Right renal cortex interstitium (tissue), 3 donors: ENCODE data around the gene EPS8L1. TPM values are rescaled to one million over a fixed set of nuclear protein-coding genes. Genes with fewer than 3 reads are reported as not detected.
A peak's percentile ranks its signal among the peaks of the same experiment; 100 is the strongest.
"Not testable (repeated sequence)": the region's sequence is repeated elsewhere in the genome, so short reads cannot be mapped to it uniquely, and the experiment has no call there.

Source experiments
- DNase-seq, 3 donors: peaks; one replicate each; pipeline ENCODE4 v3.0.0-alpha.2; 2013; ENCODE audit warnings: low read depth in 3 of 3, low spot score in 2 of 3
- polyA plus RNA-seq, 3 donors: library from polyadenylated mRNA; unstranded; fragments of 120-200 nt; gene quantifications; one replicate each; pipeline ENCODE4 v1.2.1, GENCODE V29; 2013; ENCODE audit not compliant: insufficient read length in 3 of 3

Gene EPS8L1
- polyA plus RNA-seq, 3 donors, result 40.0 to 48.6 (median 47.5) TPM

DNA sequence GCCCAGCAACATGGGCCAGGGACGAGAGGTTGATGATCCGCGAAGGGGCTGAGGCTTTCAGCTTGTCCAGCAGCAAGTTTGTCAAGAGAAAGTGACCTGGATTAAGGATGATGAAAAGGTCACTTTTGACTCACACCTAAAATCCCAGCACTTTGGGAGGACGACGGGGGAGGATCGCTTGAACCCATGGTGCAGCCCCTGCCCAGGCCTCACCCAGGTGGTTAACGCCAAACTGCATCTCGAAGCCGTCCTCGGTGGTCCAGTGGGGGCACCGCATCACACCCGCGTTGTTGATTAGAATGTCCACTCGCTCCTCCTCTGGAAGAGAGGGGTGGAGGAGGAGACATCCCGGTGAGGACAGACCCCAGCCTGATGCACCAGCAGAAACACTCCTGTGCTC is 27.2 kb upstream of the EPS8L1 start:
- DNase-seq, result no peak

DNA sequence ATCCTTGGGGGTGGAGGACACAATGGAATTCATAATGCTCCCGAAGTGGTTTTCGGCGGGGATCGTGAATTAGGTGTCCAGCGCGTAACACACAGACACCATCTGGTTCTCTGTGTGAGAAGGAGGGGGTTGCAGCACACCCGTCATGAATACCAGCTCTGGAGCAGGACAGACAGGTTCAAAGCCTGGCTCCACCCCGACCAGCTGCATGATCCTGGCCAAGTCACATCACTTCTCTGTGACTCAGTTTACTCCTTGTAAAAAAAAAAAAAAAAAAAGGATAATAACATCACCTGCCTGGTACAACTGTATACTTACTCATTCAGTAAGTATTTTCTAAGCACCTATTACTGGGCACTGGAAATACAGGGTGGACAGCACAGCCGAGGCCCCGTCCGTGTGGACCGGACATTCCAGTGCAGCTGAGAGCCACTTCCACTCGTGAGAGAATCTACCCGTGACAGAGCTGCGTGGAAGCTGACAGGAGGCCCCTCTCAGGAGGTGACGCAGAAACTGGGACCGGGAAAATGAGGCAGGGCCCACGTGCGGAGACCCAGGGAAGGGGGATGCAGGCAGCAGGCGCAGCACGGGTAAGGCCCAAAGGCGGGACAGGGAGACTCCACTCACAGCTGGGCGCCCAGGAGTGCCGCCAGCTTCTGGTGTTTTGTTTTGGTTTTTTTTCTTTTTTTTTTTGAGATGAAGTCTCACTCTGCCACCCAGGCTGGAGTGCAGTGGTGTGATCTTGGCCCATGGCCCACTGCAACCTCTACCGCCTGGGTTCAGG is 24.7 kb upstream of the EPS8L1 start:
- DNase-seq, result no peak

DNA sequence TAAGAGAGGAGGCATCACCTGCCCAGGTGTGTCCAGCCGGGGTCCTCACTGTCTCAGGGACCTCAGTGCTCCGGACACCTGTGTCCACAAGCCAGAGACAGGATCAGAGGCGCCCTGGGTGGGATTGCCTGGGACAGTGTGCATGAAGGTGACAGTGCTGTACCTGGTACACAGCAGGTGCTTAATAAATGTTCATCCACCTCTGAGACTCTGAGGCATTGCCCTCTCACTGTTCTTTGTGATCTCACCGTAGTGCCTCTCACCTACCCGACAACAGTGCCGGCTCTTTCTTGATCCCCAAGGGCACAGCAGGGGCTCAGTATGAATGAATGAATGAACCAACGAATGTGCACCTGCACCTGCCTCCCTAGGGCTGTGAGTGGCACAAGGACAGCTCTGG is 21.9 kb upstream of the EPS8L1 start:
- no peak for DNase-seq

DNA sequence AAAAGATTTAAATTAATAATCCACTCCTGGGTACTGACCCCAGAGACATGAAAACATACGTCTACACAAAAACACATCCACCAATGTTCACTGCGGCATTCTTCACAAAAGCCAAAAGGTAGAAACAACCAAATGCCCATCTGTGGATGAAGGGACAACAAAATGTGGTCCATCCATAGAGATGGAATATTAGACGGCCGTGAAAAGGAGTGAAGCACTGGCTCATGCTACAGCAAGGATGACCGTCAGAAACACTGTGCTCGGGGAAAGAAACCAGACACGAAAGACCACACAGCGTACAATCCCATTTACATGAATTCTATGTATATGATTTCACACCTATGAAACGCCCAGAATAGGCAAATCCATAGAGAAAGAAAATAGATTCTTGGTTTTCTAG is 18.8 kb upstream of the EPS8L1 start:
- DNase-seq, result no peak

DNA sequence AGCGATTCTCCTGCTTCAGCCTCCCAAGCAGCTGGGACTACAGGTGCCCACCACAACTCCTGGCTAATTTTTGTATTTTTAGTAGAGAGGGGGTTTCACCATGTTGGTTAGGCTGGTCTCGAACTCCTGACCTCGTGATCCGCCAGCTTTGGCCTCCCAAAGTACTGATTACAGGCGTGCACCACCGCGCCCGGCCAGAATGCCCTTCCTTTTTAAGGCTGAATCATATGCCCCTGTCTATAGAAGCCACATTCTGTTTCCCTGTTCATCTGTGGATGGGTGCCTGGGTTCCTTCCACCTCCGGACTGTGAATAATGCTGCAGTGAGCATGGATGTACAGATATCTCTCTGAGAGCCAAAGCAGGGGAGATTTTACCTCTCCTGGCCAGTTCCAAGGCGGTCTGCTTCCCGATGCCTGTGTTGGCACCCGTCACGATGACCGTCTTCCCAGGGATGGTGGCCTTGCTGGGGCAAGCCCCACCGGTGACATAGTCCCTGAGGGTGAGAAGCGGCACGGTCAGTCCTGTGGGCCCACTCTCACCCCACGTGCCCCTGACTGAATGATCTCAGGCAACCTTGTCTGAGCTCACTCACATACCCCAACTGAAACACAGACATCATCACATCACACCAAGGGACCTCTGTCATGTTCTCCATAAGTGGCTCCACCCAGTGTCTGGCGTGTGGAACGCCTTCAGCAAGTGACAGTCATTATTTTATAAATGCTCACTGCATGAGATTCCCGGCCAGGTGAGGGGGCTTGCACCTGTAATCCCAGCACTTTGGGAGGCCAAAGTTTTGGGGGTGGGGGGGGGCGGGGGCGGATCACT is 16.7 kb upstream of the EPS8L1 start:
- no peak for DNase-seq

DNA sequence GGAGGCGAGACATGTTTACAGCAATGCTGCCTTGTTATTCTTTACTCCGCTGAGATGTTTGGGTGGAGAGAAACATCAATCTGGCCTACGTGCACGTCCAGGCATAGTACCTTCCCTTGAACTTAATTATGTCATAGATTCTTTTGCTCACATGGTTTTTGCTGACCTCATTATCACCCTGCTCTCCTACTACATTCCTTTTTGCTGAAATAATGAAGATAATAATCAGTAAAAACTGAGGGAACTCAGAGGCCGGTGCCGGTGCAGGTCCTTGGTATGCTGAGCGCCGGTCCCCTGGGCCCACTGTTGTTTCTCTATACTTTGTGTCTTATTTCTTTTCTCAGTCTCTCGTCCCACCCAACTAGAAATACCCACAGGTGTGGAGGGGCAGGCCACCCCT is 15.4 kb upstream of the EPS8L1 start:
- DNase-seq, result not testable (repeated sequence)

DNA sequence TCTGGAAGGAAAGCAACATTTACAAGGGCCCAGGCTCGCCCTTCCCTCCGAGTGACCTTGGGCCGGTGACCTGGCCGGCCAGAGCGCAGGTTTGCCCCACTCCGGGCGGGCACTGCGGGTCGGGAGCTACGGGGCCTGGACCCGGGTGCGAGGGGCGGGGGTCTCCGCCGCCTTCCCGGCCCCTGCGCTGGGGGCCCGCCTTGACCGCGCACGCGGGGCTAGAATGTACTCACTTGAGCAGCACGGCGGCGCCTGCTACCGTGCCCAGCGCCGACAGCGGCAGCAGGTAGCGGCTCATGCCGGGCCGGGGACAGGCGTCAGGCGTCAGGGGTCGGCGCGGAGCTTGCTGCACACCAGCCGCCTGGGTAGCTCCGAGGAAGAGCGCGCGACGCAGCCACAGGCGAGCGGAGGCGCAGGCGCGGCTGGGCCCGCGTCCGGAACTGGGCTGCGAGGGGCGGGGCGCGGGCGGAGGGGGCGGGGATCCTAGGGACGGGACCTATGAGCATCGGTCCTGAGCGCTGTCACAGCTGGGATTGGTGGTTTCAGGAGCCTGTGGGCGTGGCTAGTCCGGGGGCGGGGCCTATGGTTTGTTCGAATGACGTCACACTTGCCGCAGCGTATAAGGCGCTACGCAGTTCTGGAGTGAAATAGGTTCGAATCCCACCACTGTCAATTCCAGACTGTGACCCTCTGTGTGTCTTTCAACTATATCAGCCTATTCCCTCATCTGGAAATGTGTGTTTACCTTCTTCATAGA is 12.8 kb upstream of the EPS8L1 start, which contains the start of gene RDH13:
RDH13 (minus strand) TSS at position 414 of the 757 bp plus-strand sequence; CDS start at position 298, 116 bp downstream.
- peak in 2 of 3 donors; percentile 70 to 77 for DNase-seq

DNA sequence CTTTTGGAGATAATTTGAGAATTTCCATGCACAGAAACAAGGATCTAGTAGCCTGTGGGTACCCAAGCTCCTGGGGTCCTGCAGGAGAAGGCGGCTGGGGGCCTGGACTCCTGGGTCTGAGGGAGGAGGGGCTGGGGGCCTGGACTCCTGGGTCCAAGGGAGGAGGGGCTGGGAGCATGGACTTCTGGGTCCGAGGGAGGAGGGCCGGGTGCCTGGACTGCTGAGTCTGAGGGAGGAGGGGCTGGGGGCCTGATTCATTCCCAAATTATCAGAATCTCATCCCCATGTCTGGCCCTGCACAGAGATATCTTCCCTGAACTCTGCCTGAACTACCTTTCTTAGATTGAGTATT is 12.2 kb upstream of the EPS8L1 start:
- no peak for DNase-seq

DNA sequence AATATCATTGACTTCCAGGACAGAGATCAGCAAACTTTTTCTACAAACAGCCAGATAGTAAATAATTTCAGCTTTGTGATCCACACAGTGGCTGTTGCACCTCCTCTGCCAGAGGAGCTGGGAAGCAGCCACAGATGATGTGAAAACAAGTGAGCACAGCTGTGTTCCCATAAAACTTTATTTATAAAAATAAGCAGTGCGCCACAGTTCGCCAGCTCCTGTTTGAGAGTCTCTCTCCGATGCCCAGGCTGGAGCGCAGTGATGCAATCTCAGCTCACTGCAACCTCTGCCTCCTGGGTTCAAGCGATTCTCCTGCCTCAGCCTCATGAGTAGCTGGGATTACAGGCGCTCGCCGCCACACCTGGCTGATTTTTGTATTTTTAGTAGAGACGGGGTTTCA is 10.2 kb upstream of the EPS8L1 start:
- DNase-seq, result not testable (repeated sequence)

DNA sequence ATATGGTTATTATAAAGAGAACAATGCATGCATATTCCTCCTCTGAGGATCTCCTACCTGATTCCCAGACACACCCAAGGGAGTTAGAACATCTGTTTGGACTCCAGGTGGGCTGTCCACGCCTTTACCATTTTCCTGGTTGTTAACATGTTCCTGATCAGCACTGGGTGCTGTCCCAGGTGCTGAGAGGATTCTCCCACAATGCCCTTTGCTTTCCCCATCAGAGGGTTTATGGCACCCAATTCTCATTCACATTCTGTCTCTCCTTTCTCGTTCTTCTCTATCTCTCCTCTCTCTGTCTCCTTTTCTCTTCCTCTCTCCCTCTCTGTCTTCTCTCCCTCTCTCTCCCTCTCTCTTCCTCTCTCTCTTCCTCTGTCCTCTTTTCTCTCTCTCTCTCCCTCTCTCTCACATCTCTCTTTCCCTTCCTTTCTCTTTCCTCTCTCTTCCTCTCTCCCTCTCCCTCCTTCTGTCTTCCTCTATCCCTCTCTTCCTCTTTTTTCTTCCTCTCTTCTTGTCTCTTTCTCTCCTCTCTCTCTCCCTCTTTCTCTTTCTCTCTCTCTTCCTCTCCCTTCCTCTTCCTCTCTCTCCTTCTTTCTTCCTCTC is 9.5 kb upstream of the EPS8L1 start:
- no peak for DNase-seq

DNA sequence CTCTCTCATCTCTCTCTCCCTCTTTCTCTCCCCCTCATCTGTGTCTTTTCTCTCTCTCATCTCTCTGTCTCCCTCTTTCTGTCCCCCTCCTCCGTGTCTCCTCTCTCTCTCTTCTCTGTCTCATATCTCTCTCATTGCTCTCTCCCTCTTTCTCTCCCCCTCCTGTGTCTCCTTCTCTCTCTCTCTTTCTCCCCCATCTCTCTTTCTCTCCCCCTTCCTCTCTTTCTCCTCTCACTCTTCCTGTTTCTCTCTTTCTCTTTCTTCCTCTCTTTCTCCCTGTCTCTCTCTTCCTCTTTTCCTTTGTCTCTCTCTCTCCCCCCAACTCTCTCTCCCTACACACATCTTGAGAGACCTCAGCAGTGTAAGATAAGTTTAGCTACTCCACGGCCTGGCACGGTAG is 7.8 kb upstream of the EPS8L1 start:
- DNase-seq, result no peak

DNA sequence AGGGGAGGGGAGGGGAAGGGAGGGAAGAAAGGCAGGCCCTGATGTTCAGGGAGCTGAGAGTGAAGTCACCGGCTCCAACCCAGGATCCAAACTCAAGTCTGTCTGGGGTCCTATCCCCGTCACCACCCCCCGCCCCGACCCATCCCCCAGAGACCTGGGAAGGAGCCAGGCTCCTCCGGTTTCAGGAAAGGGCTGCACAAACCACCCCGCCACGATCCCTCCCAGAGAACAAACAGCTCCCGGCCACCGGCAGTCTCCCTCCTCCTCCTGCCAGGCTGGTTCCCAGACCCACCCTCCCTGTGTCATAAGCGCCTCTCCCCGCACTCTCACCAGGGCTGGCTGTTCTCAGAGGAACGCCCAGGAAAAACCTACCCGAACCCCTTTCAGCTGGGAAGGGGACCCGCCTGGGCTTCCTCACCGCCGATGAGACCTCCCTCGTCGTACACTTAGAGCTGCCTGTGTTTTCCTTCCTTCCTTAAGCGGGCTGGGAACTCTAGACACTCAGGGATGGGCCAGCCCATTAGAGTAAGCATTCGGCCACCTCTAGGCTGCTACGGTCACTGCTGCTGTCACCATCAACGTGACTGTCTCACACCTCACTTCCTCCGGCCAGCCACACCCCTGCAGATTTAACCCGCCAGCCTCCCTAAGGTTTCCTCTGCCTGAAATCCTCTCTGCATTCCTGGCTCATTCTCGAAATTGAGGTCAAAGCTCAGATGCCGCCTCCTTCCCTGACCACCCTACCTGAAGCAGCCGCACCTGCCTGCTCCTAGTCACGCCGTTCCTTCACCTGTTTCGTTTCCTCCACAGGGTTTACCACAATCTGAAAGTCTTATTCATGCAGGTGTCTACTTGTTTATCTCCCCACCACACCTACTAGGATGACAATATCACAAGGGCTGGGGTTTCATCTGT is 6.5 kb upstream of the EPS8L1 start:
- DNase-seq, result no peak

DNA sequence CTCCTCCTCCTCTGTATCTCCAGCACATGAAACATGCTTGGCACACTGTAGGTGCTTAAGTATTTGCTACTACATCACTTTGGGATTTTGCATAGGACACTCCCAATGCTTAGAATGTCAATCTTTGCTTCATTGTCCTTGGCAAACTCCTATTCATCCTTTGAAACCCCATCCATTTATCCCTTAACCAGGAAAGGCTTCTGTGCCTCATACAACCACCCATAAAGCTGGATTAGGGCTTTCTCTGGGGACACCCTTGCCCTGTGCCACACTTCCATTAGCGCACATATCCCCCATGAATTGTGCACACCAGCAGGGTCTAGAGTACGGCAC is 5.8 kb upstream of the EPS8L1 start:
- no peak for DNase-seq

DNA sequence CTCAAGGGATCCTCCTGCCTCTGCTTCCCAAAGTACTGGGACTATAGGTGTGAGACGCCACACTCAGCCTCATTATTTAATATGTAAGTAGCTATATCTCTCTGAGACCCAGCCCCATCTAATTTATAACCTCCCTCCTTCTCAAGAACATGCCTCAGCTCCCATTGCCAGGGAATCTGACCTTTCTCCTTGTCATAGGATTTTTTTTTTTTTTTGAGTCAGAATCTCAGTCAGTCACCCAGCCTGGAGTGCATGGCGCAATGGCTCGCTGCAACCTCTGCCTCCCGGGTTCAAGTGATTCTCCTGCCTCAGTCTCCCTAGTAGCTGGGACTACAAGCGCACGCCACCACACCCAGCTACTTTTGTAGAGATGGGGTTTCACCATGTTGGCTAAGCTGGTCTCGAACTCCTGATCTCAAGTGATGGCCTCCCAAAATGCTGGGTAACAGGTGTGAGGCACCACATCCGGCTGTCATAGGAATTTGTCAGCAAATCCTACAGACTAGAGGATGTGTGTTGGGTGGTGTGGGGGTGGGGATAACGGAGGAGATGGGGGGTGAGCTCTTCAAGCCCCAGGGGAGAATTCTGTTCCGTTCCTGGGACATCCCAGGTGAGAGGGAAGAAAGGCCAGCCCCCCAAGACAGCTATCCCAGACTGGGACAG is 5.1 kb upstream of the EPS8L1 start:
- DNase-seq, result no peak

DNA sequence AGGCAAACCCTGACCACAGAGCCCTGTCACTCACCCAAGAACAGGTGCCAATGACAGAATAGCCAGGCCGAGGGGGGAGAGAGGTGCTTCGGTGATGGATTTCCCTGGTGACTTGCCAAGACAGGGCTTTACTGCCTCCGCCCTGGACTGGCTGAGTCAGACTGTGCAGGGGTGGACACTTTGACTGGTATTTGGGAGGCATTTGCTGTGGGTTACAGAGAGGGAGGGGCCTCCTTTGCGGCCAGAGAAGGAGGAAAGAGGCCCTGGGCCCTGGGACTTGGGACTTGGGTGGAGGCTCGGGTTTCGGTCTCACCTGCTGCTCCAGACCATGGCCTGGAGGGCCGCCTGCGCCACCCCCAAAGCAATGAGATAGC is 4.6 kb upstream of the EPS8L1 start:
- DNase-seq, result no peak

DNA sequence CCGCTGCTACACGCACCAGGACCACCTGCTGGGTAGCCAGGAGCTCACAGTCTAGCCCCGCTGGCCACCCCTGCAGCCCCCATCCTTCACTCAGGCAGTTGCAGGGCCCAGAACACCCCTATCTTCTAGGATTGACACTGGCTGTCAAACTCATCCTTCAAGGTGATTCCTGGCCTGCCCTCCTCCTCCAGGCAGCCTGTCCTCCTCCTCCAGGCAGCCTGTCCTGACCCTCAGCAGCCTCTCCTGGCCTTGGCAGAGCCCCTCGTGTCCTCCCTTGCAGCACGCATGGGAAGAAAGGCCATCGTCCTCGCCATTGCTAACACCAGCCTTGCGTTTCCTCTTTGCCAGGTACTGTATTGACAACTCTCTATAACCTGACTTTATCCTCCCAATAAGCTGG is 3.8 kb upstream of the EPS8L1 start:
- DNase-seq, result no peak

DNA sequence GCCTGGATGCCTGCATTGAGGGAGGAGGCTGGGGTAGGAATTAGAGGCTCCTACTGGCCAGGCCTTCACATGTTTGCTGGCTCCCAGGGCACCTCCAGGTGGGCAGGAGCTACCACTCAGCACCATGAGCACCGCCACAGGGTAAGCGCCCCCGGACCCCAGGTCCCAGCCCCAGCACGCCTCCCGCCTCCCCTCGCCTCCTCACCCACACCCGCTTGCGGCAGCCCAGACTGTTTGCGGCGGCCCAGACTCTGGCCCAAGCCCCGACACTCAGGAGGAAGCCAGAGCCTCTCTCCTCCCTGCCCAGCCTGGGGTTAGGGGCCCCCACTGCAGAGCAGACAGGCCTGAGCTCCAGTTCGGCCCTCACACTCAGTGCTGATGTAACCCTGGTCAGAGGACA is 652 bp downstream of the EPS8L1 start:
- no peak for DNase-seq

DNA sequence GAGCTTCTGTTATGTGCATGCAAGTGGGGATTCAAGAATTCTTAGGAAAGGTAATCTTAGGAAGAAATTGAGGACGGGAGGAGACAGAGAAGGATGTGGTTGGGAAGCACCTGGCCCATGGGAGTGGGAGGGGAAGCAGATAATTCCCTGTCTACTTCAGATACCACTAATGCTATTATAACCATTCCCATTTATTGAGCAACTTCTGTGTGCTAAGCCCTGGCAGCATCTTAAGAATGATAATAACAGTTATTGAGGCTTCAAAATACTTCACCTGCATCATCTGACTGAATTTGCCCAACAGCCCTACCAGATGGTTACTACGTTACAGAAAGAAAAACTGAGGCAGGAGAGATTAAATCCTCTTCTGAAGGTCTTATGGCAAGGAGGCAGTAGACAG is 1.4 kb downstream of the EPS8L1 start:
- DNase-seq, result no peak

DNA sequence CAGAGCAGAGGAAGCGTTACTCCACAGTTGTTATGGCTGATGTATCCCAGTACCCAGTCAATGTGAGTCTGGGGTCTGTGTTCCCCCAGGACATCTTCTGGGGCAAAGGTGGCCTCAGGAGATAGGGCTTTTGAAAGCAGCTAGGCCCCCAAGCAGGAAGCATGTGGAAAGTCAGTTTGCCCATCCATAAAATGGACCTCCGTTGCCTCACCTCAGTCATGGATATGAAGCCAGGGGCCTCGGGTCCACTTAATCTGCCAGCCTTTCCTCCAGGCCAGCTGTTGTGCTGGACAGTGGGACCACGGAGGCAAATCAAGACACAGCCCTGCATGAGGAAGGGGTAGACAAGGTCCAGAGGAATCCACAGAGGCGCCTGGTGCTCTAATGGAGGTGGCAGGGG is 3.3 kb downstream of the EPS8L1 start:
- DNase-seq, result no peak
